GM21619 (cell line): ENCODE measurements around the gene ZBTB3.
A peak's percentile ranks its signal among the peaks of the same experiment; 100 is the strongest.
"Not testable (repeated sequence)": the region's sequence is repeated elsewhere in the genome, so short reads cannot be mapped to it uniquely, and the experiment has no call there.

Experiments used
- ATAC-seq: cut with Tn5 transposase; IDR thresholded peaks from one replicate; pipeline ENCODE4 v1.9.1; 2021; ENCODE audit not compliant: unreplicated experiment

The ZBTB3 gene

GRCh38 chr11:62716816-62717215, 37.1 kb downstream of the ZBTB3 start:
- no peak for ATAC-seq

- ATAC-seq = no peak
Measured at GRCh38 chr11:62716206-62716605, 37.8 kb downstream of the ZBTB3 start.

DNA sequence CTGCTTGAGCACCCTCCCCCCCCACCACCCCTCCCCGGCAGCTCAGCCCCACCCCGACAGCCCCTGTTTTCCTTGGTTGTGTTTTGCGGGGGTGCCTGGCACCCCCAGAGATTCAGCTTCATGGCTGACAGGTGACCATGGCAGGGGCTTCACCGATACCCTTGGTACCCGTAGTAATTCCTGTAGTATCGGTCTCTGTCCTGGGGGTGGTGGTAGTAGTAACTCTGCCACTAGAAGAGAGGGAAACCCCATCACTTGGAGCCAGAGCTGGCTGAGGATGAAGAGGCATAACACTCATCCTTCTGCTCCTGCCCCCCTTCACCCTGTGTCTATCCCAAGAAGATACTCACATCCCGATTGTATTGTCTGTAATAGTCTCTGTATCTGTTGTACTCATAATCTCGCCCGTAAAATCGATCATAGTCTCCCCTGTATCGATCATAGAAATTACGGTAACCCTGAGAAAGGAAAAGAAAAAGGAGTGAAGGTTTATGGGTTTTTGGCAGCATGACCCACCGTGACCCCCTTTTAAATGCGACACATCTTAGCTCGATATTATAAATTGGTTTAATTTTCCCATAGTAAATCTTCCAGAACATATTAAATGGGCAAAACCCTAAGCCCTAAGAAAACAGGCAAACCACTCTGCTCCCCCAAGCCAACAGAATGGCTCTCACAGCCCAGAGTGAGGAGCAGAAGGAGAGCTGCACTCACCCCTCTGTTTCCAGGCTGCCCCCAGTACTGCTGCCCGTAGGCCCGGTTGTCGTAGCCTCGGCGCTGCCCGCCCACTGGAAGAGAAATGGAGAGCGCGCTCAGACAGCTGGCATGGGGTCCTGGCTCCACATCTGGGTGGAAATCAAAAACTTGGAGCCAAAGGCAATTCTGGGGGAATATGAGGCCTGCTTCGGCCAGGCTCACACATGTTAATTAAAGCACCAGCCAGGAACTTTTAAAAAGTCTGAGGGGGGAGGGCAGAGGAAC, 38.5 kb downstream of the ZBTB3 start:
- no peak for ATAC-seq

DNA sequence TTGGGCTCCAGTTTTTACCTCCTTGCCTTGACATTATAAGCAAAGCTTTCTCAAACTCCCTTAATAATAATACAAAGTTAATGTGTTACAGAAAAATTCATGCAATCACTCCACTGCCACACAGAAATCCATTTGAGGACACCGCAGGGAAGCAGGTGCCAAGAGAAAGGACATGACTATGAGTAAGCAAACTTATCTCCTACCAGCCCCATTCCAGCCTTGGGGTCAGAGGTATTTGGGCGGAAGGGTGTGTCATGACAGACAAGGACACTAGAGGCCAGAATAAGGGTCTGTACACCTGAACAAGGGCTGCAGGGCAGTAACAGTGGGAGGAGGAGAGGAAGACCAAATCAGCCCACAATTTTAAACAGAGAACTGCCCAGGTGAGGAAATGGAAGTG, 40.6 kb downstream of the ZBTB3 start:
- ATAC-seq = no peak

- no peak for ATAC-seq
Measured at GRCh38 chr11:62712861-62713260, 41.1 kb downstream of the ZBTB3 start.

DNA sequence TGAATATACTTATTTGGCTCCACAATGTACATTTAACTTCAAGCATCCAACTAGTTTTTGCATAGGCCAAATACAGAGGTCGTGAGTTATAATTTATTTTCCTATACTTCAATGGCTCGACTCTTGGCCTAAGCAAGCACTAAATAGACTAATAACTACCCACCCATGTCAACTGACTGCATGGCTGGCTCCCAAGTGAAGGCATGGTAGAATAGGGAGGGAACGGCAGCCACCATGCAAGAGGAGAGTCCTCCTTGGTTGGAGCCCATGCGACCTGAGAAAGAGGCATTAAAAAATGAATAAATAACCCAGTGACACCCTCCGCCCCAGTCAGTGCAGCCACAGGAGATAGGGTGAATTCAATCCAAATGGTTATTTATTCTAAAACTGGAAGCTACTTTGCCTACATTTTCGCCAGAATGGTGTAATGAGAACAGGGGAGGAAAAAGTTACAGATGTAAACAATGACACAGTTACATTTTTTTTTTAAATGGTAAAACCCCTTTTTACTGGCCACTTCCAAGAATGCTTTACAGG, 41.6 kb downstream of the ZBTB3 start:
- ATAC-seq = no peak

- no peak for ATAC-seq
Measured at GRCh38 chr11:62710001-62710345, 44.0 kb downstream of the ZBTB3 start.

DNA sequence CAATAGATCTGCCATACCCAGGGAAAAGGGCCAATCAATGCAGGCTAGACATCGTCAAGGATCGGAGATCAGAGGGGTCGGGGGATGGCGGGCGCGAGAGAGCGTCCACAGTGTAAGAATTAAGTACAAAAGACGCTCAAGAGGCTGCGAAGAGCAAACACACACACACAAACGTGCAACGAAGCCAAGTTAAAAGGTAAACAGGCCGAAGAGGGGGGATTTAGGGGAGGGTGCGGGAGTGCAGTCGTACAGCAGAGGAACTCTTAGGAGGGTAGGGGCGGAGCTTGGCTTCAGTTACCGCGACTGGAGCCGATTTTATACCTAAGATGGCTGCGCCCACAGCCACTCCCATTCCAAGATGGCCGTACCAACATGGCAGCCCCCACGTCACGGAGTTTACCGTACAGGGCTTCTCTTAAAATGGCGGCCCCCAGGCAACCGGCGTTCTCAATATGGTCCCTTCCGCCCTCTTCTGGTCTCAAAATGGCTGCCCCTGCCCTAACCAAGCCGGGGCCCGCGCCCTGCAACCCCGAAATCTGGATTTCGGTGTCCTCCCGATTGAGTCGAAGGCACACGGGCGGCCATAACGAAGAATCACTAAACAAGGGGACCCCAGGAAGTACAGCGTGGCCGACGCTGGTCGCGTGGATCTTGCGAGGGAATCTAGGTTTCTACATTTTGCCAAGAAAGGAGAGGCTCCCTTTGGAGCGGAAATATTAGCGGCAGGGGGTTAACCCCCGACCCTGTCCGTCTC, 44.5 kb downstream of the ZBTB3 start:
- peak; percentile 62 for ATAC-seq

GRCh38 chr11:62708793-62709192, 45.2 kb downstream of the ZBTB3 start:
- no peak for ATAC-seq

GRCh38 chr11:62708392-62708791, 45.6 kb downstream of the ZBTB3 start:
- no peak for ATAC-seq

DNA sequence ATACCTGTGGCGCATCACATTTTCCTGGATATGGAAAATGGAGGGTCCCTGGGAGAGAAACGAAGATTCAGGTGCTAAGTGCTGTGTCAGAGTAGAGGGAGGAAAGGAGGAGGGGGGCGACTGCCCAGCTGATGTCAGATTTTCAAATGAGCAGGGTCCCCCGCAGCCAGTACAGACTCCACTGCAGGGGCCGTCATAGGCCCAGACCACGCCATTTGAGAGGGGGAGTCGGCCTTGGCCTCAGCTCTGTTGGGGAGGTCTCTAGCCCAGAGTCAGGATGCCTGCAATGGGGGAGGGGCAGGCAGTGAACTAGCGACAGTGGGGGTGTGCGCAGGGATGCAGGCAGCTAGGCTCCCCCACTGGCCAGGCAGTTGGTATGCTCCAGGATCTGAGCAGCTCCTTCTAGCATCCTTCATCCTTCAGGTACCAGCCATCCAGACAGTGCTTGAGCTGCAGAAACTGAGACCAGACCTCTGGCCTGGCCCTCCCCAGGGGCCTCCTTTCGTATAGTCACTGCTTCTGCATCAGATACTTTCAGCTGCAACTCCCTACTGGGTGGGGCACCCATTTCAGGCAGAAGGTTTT, 46.6 kb downstream of the ZBTB3 start, which contains the start of the genes BSCL2 and GNG3:
BSCL2 (minus strand) TSS at position 148 of the 585 bp plus-strand sequence. CDS start 229 bp downstream, outside the sequence.
GNG3 (plus strand) TSS at position 400 of the 585 bp plus-strand sequence. CDS start 620 bp downstream, outside the sequence.
- no peak for ATAC-seq

DNA sequence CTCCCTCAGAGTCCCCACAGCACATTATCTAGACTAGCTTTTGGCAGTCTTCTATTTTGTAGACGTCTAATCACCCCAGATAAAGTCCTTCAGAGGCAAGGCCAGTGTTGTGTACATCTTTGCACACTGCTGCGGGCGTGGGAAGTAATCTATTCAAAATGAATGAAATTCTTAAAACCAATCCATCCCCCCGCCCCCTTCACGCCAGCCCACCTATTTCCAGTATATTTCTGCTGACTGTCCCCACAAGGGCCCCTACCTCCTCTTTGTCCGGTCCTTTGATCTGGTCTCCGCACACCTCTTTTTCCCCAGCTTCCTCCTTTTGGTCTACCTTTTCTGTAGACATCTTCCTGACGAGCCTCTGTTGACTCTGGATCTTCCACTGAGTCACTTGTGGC, 47.1 kb downstream of the ZBTB3 start:
- no peak for ATAC-seq

- peak; percentile 46 for ATAC-seq
Measured at GRCh38 chr11:62705880-62706849, 47.8 kb downstream of the ZBTB3 start.

DNA sequence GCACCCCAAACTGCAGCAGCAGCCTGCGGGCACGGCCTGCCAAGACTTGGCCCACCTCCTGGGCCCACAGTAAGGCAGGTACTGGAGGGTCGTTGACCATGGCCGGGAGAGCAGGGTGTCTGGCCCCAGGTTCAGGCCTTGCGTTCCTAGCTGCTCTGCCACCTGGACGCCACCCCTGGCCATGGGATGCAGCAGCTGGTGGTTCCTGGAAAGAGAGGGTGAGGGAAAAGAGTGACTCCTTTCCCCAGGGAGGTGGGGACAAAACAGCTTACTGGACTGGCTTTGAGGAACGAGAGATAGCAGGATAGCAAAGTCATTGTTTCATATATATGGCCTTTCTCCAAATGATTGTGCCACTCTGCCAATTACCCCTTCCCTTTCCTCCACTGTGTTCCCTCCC, 48.5 kb downstream of the ZBTB3 start:
- no peak for ATAC-seq

DNA sequence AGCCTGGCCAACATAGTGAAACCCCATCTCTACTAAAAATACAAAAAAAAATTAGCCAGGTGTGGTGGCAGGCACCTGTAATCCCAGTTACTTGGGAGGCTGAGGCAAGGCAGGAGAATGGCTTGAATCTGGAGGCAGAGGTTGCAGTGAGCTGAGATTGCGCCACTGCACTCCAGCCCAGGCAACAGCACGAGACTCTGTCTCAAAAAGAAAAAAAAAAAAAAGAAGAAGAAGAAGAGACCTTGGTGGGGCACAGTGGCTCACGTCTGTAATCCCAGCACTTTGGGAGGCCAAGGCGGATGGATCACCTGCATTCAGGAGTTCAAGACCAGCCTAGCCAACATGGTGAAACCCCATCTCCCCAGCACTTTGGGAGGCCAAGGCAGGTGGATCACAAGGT, 50.0 kb downstream of the ZBTB3 start:
- not testable (repeated sequence) for ATAC-seq

- no peak for ATAC-seq
Measured at GRCh38 chr11:62702246-62702645, 51.7 kb downstream of the ZBTB3 start.
